Kidney epithelial cell (primary cell): Measurements from ENCODE around the gene PPP3CA. TPM values are rescaled to one million over a fixed set of nuclear protein-coding genes. Genes with fewer than 3 reads are reported as not detected.
"Not testable (repeated sequence)": the region's sequence is repeated elsewhere in the genome, so short reads cannot be mapped to it uniquely, and the experiment has no call there.

Source experiments
- DNase-seq: peaks from one replicate; pipeline ENCODE4 v3.0.0-alpha.2; 2010; ENCODE audit warnings: low read depth
- H3K27me3 ChIP-seq: 2 replicates; pipeline ENCODE4 v1.6.0; 2011; ENCODE audit warnings: low read length; ENCODE audit not compliant: control insufficient read depth, insufficient read depth
- H3K36me3 ChIP-seq: 2 replicates; pipeline ENCODE4 v1.5.1; 2011; ENCODE audit warnings: low read length; ENCODE audit not compliant: control insufficient read depth, insufficient read depth
- H3K4me3 ChIP-seq: 2 replicates; pipeline ENCODE4 v1.5.1; 2011; ENCODE audit warnings: low read depth, mild to moderate bottlenecking, control low read depth, low read length
- CTCF ChIP-seq: IDR thresholded peaks from 2 replicates; pipeline ENCODE4 v1.5.1; 2011; ENCODE audit warnings: mild to moderate bottlenecking, moderate library complexity, low read length, control low read depth, inconsistent platforms; ENCODE audit not compliant: insufficient read depth, poor library complexity, severe bottlenecking
- total RNA-seq: library from RNA; depleted of rRNA; stranded (reverse); fragments of >200 nt; gene quantifications from 2 replicates; pipeline ENCODE4 v1.2.3, GENCODE V29; 2015

PPP3CA gene
- total RNA-seq, 1 donor from 2014 or later: 26.5 TPM

GRCh38 chr4:101136373-101137370 is 210.7 kb downstream of the PPP3CA start:
- no peak for TF ChIP-seq CTCF
- no peak for DNase-seq

GRCh38 chr4:101135371-101136010 is 211.8 kb downstream of the PPP3CA start:
- Histone ChIP-seq H3K4me3 (no peak overlapping the region), H3K36me3 (no peaks in the 10 kb centered on the region), H3K27me3 (no peaks in the 10 kb centered on the region)
- no peak for TF ChIP-seq CTCF
- no peak for DNase-seq

More at GRCh38 chr4:101136373-101137370, 210.7 kb downstream of the PPP3CA start:
- Histone ChIP-seq H3K36me3 (no peaks in the 10 kb centered on the region), H3K4me3 (no peak overlapping the region), H3K27me3 (no peaks in the 10 kb centered on the region)

DNA sequence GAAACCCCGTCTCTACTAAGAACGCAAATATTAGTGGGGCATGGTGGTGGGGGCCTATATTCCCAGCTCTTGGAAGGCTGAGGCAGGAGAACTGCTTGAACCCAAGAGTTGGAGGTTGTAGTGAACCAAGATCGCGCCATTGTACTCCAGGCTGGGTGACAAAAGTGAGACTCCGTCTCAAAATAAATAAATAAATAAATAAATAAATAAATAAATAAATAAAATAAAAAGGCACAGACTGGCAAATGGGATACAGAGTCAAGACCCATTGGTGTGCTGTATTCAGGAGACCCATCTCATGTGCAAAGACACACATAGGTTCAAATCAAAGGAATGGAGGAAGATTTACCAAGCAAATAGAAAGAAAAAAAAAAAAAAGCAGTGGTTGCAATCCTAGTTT is 216.3 kb downstream of the PPP3CA start:
- DNase-seq, H3K27me3 ChIP-seq, H3K4me3 ChIP-seq, H3K36me3 ChIP-seq: not testable (repeated sequence)

- DNase-seq, H3K27me3 ChIP-seq, H3K36me3 ChIP-seq, H3K4me3 ChIP-seq: not testable (repeated sequence)
These were observed 218.4 kb downstream of the PPP3CA start for GRCh38 chr4:101128898-101129297.

DNA sequence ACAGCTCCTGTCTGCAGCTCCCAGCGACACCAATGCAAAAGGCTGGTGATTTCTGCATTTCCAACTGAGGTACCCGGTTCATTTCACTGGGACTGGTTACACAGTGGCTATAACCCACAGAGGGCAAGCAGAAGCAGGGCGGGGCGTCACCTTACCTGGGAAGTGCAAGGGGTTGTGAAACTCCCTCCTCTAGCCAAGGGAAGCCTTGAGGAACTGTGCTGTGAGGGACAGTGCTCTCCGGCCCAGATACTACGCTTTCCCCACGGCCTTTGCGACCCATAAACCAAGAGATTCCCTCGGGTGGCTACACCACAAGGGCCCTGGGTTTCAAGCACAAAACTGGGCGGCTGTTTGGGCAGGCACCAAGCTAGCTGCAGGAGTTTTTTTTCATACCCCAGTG is 218.9 kb downstream of the PPP3CA start:
- no peak for TF ChIP-seq CTCF
- H3K36me3 ChIP-seq: no peaks in the 10 kb centered on the region

GRCh38 chr4:101127176-101127790 is 220.0 kb downstream of the PPP3CA start:
- TF ChIP-seq CTCF: no peak
- no peaks in the 10 kb centered on the region for H3K27me3 ChIP-seq

More for the DNA sequence above, 218.9 kb downstream of the PPP3CA start:
- DNase-seq: no peak
- no peaks in the 10 kb centered on the region for H3K27me3 ChIP-seq
- H3K4me3 ChIP-seq: no peak overlapping the region

More at GRCh38 chr4:101127176-101127790, 220.0 kb downstream of the PPP3CA start:
- no peaks in the 10 kb centered on the region for H3K36me3 ChIP-seq
- no peak overlapping the region for H3K4me3 ChIP-seq
- no peak for DNase-seq
